GM12892 (cell line): Measurements from ENCODE around the gene PHF12.

Experiments used
- POLR2AphosphoS5 ChIP-seq: IDR thresholded peaks from 2 replicates; pipeline ENCODE4 v1.6.1; 2011; ENCODE audit warnings: low read depth, low read length, control low read depth
- TAF1 ChIP-seq: IDR thresholded peaks from 2 replicates; pipeline ENCODE4 v1.6.1; 2011; ENCODE audit warnings: low read depth, mild to moderate bottlenecking, control low read depth, low read length, borderline replicate concordance

DNA sequence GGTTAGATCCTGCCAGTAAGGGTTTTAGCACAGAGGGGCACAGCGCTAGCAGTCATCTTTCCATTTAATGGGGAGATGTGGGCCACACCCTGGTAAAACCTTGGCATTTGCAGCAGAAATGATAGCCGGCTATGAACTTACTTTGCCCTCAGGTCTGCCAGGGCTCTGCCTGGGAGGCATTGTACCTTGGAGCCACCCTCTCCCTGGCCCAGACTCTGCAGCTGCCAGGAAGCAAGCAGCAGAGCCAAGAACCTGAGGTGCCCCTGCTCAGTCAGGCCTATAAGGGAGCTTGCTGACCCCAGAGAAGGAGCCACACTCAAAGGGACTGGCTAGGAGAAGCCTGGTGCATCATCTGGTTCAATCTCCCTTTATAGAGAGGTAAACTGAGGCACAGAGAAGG lies 23.7 kb upstream of the PHF12 start:
- no peak for TF ChIP-seq POLR2AphosphoS5
- TF ChIP-seq TAF1 = no peak
